GM23338 (cell line): ENCODE measurements around the gene PRXL2C. TPM values are rescaled to one million over a fixed set of nuclear protein-coding genes. Genes with fewer than 3 reads are reported as not detected.

Experiments
- ATAC-seq: fragments of 200-7000 bp; cut with Tn5 transposase; 3 replicates; pipeline ENCODE4 v1.9.1; 2020
- DNase-seq: peaks from one replicate; pipeline ENCODE4 v3.0.0-alpha.2; 2015; ENCODE audit warnings: low spot score
- H2AFZ ChIP-seq: fragments of 200-600 bp; sonication (generic); 2 replicates; pipeline ENCODE4 v1.8.0; 2016; ENCODE audit warnings: antibody characterized with exemption, mild to moderate bottlenecking, moderate library complexity
- H3F3A ChIP-seq: fragments of 200-600 bp; sonication (generic); replicated peaks from 2 replicates; pipeline ENCODE4 v1.8.0; 2017; ENCODE audit warnings: antibody characterized with exemption, mixed run types, low read depth
- H3K27ac ChIP-seq: fragments of 200-600 bp; sonication (generic); 2 replicates; pipeline ENCODE4 v1.6.1; 2016; ENCODE audit warnings: low read depth
- H3K27me3 ChIP-seq: fragments of 200-600 bp; sonication (generic); 2 replicates; pipeline ENCODE4 v1.8.0; 2016; ENCODE audit warnings: mild to moderate bottlenecking, mixed run types, moderate library complexity; ENCODE audit not compliant: insufficient read depth
- H3K36me3 ChIP-seq: fragments of 200-600 bp; sonication (generic); 2 replicates; pipeline ENCODE4 v1.8.0; 2016; ENCODE audit warnings: mild to moderate bottlenecking; ENCODE audit not compliant: insufficient read depth
- H3K4me1 ChIP-seq: fragments of 200-600 bp; sonication (generic); 2 replicates; pipeline ENCODE4 v1.8.0; 2016; ENCODE audit warnings: mild to moderate bottlenecking, moderate library complexity; ENCODE audit not compliant: insufficient read depth
- H3K4me2 ChIP-seq: fragments of 200-600 bp; sonication (generic); 2 replicates; pipeline ENCODE4 v1.7.1; 2017; ENCODE audit warnings: mixed run types
- H3K4me3 ChIP-seq: fragments of 200-600 bp; sonication (generic); 2 replicates; pipeline ENCODE4 v1.6.1; 2016; ENCODE audit warnings: mixed run types
- H3K79me2 ChIP-seq: fragments of 200-600 bp; sonication (generic); replicated peaks from 2 replicates; pipeline ENCODE4 v1.8.0; 2017; ENCODE audit warnings: mild to moderate bottlenecking; ENCODE audit not compliant: insufficient read depth
- H3K9me2 ChIP-seq: fragments of 200-600 bp; sonication (generic); 2 replicates; pipeline ENCODE4 v1.8.0; 2017; ENCODE audit not compliant: insufficient read depth
- H4K20me1 ChIP-seq: fragments of 200-600 bp; sonication (generic); replicated peaks from 2 replicates; pipeline ENCODE4 v1.8.0; 2017; ENCODE audit warnings: mild to moderate bottlenecking; ENCODE audit not compliant: insufficient read depth
- H3K27ac Mint-ChIP-seq: 2 replicates; pipeline ENCODE4 v1.8.0; 2020; ENCODE audit warnings: inconsistent platforms, mild to moderate bottlenecking, moderate library complexity, mixed read lengths
- H3K27me3 Mint-ChIP-seq: 3 replicates; pipeline ENCODE4 v1.8.0; 2022; ENCODE audit warnings: low read depth, mild to moderate bottlenecking, moderate library complexity, mixed read lengths, inconsistent platforms; ENCODE audit not compliant: insufficient read depth, poor library complexity
- H3K36me3 Mint-ChIP-seq: 3 replicates; pipeline ENCODE4 v1.8.0; 2021; ENCODE audit warnings: low read depth, mild to moderate bottlenecking, inconsistent platforms, moderate library complexity, mixed read lengths
- H3K4me1 Mint-ChIP-seq: 3 replicates; pipeline ENCODE4 v1.8.0; 2020; ENCODE audit warnings: mild to moderate bottlenecking, inconsistent platforms, mixed read lengths
- H3K4me3 Mint-ChIP-seq: 3 replicates; pipeline ENCODE4 v1.8.0; 2021; ENCODE audit warnings: moderate library complexity, mild to moderate bottlenecking, inconsistent platforms, mixed read lengths
- H3K9me3 Mint-ChIP-seq: 3 replicates; pipeline ENCODE4 v1.8.0; 2020; ENCODE audit warnings: moderate library complexity, mild to moderate bottlenecking, inconsistent platforms, mixed read lengths
- CREB1 ChIP-seq: fragments of 250-450 bp; sonication (Bioruptor Pico); IDR thresholded peaks from 2 replicates; pipeline ENCODE4 v1.5.0; 2020; ENCODE audit warnings: low read depth, mild to moderate bottlenecking, moderate library complexity
- ETS1 ChIP-seq: IDR thresholded peaks from 2 replicates; pipeline ENCODE4 v1.6.1; 2016; ENCODE audit warnings: antibody characterized with exemption
- EZH2 ChIP-seq: fragments of 200-600 bp; sonication (generic); IDR thresholded peaks from one replicate; pipeline ENCODE4 v1.8.0; 2017; ENCODE audit warnings: antibody characterized with exemption, mild to moderate bottlenecking, low read depth; ENCODE audit not compliant: unreplicated experiment
- EZH2phosphoT487 ChIP-seq: fragments of 200-600 bp; sonication (generic); IDR thresholded peaks from one replicate; pipeline ENCODE4 v1.8.1; 2018; ENCODE audit warnings: antibody characterized with exemption; ENCODE audit not compliant: unreplicated experiment
- JUNB ChIP-seq: IDR thresholded peaks from one replicate; pipeline ENCODE4 v1.6.1; 2016; ENCODE audit warnings: antibody characterized with exemption; ENCODE audit not compliant: unreplicated experiment
- NANOG ChIP-seq: IDR thresholded peaks from 2 replicates; pipeline ENCODE4 v1.6.1; 2016; ENCODE audit warnings: antibody characterized with exemption, borderline replicate concordance
- POLR2AphosphoS5 ChIP-seq: IDR thresholded peaks from 2 replicates; pipeline ENCODE4 v1.6.1; 2016; ENCODE audit warnings: antibody characterized with exemption, low read depth
- REST ChIP-seq: IDR thresholded peaks from one replicate; pipeline ENCODE4 v1.6.1; 2018; ENCODE audit warnings: antibody characterized with exemption; ENCODE audit not compliant: unreplicated experiment
- ZNF114 ChIP-seq: fragments of 250-450 bp; sonication (Bioruptor Pico); IDR thresholded peaks from 2 replicates; pipeline ENCODE4 v1.5.0; 2020; ENCODE audit warnings: mild to moderate bottlenecking, moderate library complexity
- ZNF331 ChIP-seq: fragments of 250-450 bp; sonication (Bioruptor Pico); IDR thresholded peaks from 2 replicates; pipeline ENCODE4 v1.5.0; 2020; ENCODE audit warnings: low read depth, mild to moderate bottlenecking, moderate library complexity
- ZNF462 ChIP-seq: fragments of 250-450 bp; sonication (Bioruptor Pico); IDR thresholded peaks from 2 replicates; pipeline ENCODE4 v1.5.0; 2020; ENCODE audit warnings: mild to moderate bottlenecking, moderate library complexity
- polyA plus RNA-seq: library from polyadenylated mRNA; unstranded; fragments of >200 nt; fragmentation: Nextera tagmentation; extraction: Ambion mirVana; gene quantifications from 2 replicates; pipeline ENCODE4 v1.2.1, GENCODE V29; 2016
- total RNA-seq: library from RNA; depleted of rRNA; stranded (reverse); fragments of >200 nt; shearing (Covaris generic); gene quantifications from 2 replicates; pipeline ENCODE4 v1.2.3, GENCODE V29; 2014

The PRXL2C gene
- total and polyA plus RNA-seq, 2 experiments from 2014 or later: 5.2 to 7.9 TPM

DNA sequence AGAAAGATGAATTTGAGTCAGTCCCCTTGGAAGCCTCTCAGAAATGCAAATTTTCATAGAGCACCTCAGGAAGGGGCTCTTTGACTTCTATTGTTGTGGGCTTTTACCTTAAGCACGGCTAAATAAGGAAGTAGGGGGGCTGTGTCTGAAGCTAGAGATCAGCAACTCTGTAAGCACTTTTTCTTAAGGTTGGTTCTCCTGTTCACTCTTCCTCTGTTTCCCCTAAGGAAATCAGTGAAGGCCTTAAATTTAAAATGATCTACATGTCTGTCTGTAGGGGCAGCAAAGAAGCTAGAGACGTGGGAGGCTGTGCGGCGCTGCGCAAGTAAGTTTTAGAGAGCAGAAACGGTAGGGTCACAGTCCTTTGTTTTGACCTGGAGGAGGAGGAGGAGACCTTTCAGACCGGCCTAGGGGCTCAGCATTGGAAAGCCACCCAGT is 34.3 kb downstream of the PRXL2C start (continued):
- TF ChIP-seq REST: no peak
- TF ChIP-seq NANOG: peak; percentile 93
- TF ChIP-seq ZNF331 (CRISPR knock-in tag): no peak
- no peak for TF ChIP-seq JUNB
- peak; percentile 37; the same call in 1 of the 2 replicates for TF ChIP-seq POLR2AphosphoS5

DNA sequence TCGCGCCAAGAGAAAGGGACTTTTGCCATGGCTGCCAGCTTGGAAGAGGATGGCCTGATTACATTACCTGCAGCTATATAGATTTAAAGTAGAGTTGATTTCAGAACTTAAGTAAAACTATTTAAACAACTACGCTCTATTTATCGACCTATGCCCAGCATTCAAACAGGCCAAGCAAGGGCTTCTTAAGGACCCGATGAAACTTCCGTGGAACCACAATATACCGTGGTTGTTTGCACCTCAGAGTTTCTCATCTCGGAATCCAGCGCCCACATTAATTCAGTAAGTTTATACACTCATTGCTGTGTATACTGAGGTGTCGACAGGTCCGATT is 35.0 kb downstream of the PRXL2C start:
- H3K9me2 ChIP-seq: no peaks in the 10 kb centered on the region
- peaks cover 20% of the 10 kb centered on the region for H3K27me3 ChIP-seq
- H2AFZ ChIP-seq: peak overlapping the region; percentile 0; the same call in 1 of the 2 replicates
- H3K4me2 ChIP-seq: peak overlapping the region; percentile 81
- H3F3A ChIP-seq: peaks cover 11% of the 10 kb centered on the region
- H3K36me3 ChIP-seq: no peaks in the 10 kb centered on the region
- ATAC-seq: no peak
- Mint-ChIP-seq H3K9me3 (no peaks in the 10 kb centered on the region), H3K4me1 (peaks cover 35% of the 10 kb centered on the region), H3K36me3 (no peaks in the 10 kb centered on the region), H3K4me3 (peak overlapping the region; percentile 83), H3K27ac (peak overlapping the region; percentile 94), H3K27me3 (peaks cover 26% of the 10 kb centered on the region)
- peak overlapping the region; percentile 26 for H3K27ac ChIP-seq
- TF ChIP-seq JUNB (no peak), ZNF114 (CRISPR knock-in tag) (no peak), EZH2 (no peak), NANOG (no peak), REST (no peak), ZNF462 (CRISPR knock-in tag) (no peak), POLR2AphosphoS5 (no peak), ETS1 (no peak), EZH2phosphoT487 (no peak), ZNF331 (CRISPR knock-in tag) (no peak), CREB1 (no peak)
- H3K4me1 ChIP-seq: peaks cover 21% of the 10 kb centered on the region
- peaks cover 28% of the 10 kb centered on the region for H4K20me1 ChIP-seq
- H3K79me2 ChIP-seq: peaks cover 33% of the 10 kb centered on the region
- H3K4me3 ChIP-seq: peak overlapping the region; percentile 49
- DNase-seq: no peak
